Measurements from ENCODE around the gene PPP6R3. TPM values are rescaled to one million over a fixed set of nuclear protein-coding genes. Genes with fewer than 3 reads are reported as not detected.

Gene PPP6R3
- polyA plus RNA-seq, 1 donor from 2014 or later, result 111 TPM

DNA sequence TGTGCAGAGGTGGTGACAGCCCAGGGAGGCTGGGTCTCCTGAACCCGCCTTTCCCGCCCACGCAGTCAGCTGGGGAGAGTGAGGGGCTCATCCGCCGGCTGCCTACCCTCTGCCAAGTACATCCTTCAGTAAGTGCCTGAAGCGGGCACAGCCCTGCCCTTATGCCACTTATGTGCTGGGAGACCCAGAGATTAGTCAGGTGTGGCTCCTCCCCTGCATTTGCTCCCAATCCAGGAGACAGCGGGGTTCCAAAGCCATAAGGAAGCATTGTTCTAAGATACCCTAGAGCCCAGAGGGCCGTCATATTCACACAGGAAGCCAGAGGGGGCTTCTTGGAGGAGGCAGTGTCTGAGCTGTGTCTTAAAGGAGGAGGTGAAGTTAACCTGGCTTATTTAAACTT lies 5.8 kb upstream of the PPP6R3 start:
- Histone ChIP-seq H3K9me2 (ENCODE audit: insufficient read depth, low read length) (no peaks in the 10 kb centered on the region), H3K79me2 (replicated peaks; ENCODE audit: insufficient read depth, low read length) (no peaks in the 10 kb centered on the region), H3F3A (ENCODE audit: insufficient read depth, low read length, poor library complexity, severe bottlenecking) (no peaks in the 10 kb centered on the region), H3K36me3 (ENCODE audit: insufficient read depth, low read length) (no peaks in the 10 kb centered on the region), H4K20me1 (ENCODE audit: insufficient read depth) (no peaks in the 10 kb centered on the region), H3K9me3 (ENCODE audit: low read length) (no peaks in the 10 kb centered on the region), H3K9ac (ENCODE audit: low read length) (no peak overlapping the region), H3K27me3 (ENCODE audit: insufficient read depth, low read depth, low read length) (no peaks in the 10 kb centered on the region), H3K4me3 (ENCODE audit: low read length) (no peak overlapping the region), H2AFZ (ENCODE audit: low read depth, low read length) (no peak overlapping the region), H3K4me2 (ENCODE audit: low read length) (no peak overlapping the region), H3K27ac (ENCODE audit: low read length) (no peak overlapping the region)
- TF ChIP-seq, protein P1, sequence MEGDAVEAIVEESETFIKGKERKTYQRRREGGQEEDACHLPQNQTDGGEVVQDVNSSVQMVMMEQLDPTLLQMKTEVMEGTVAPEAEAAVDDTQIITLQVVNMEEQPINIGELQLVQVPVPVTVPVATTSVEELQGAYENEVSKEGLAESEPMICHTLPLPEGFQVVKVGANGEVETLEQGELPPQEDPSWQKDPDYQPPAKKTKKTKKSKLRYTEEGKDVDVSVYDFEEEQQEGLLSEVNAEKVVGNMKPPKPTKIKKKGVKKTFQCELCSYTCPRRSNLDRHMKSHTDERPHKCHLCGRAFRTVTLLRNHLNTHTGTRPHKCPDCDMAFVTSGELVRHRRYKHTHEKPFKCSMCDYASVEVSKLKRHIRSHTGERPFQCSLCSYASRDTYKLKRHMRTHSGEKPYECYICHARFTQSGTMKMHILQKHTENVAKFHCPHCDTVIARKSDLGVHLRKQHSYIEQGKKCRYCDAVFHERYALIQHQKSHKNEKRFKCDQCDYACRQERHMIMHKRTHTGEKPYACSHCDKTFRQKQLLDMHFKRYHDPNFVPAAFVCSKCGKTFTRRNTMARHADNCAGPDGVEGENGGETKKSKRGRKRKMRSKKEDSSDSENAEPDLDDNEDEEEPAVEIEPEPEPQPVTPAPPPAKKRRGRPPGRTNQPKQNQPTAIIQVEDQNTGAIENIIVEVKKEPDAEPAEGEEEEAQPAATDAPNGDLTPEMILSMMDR (IDR thresholded peaks at IDR 0.05; ENCODE audit: poor library complexity, severe bottlenecking), result no peak
- TF ChIP-seq RAD21 (conservative IDR thresholded peaks at IDR 0.05) (no peak), TAF1 (IDR thresholded peaks at IDR 0.05; ENCODE audit: low read depth) (no peak), POLR2AphosphoS5 (IDR thresholded peaks at IDR 0.05) (no peak), MXI1 (conservative IDR thresholded peaks at IDR 0.05; ENCODE audit: poor library complexity, severe bottlenecking) (no peak), EZH2 (IDR thresholded peaks at IDR 0.05; ENCODE audit: borderline replicate concordance, insufficient read depth, low read length, poor library complexity, severe bottlenecking) (no peak), EP300 (conservative IDR thresholded peaks at IDR 0.05; ENCODE audit: poor library complexity, severe bottlenecking) (no peak), SMC3 (conservative IDR thresholded peaks at IDR 0.05; ENCODE audit: poor library complexity) (no peak)
- TF ChIP-seq, protein P2, sequence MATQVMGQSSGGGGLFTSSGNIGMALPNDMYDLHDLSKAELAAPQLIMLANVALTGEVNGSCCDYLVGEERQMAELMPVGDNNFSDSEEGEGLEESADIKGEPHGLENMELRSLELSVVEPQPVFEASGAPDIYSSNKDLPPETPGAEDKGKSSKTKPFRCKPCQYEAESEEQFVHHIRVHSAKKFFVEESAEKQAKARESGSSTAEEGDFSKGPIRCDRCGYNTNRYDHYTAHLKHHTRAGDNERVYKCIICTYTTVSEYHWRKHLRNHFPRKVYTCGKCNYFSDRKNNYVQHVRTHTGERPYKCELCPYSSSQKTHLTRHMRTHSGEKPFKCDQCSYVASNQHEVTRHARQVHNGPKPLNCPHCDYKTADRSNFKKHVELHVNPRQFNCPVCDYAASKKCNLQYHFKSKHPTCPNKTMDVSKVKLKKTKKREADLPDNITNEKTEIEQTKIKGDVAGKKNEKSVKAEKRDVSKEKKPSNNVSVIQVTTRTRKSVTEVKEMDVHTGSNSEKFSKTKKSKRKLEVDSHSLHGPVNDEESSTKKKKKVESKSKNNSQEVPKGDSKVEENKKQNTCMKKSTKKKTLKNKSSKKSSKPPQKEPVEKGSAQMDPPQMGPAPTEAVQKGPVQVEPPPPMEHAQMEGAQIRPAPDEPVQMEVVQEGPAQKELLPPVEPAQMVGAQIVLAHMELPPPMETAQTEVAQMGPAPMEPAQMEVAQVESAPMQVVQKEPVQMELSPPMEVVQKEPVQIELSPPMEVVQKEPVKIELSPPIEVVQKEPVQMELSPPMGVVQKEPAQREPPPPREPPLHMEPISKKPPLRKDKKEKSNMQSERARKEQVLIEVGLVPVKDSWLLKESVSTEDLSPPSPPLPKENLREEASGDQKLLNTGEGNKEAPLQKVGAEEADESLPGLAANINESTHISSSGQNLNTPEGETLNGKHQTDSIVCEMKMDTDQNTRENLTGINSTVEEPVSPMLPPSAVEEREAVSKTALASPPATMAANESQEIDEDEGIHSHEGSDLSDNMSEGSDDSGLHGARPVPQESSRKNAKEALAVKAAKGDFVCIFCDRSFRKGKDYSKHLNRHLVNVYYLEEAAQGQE (IDR thresholded peaks at IDR 0.05; ENCODE audit: borderline replicate concordance), result no peak

DNA sequence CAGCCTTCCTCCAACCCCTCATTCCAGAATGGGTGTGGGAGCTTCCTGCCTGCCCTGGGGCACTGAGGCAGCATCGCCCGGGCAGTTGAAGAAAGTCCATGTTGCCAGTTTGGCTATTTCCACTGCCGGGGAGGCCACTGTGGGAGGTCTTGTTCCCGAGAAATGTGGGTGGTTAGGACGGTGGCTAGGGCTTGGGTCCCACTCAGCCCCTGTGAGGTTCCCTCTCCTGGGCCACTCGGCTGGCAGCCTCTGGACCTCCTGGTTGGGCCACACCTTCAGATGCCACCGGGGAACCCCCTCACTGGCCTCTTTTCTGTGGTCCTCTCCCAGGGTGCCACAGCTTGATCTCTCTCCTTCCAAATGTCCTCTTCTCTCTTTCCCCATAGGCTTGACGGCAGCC lies 5.1 kb upstream of the PPP6R3 start:
- Histone ChIP-seq H2AFZ (ENCODE audit: low read depth, low read length) (no peak overlapping the region), H3K36me3 (ENCODE audit: insufficient read depth, low read length) (no peaks in the 10 kb centered on the region), H3K4me3 (ENCODE audit: low read length) (no peak overlapping the region), H3K4me2 (ENCODE audit: low read length) (no peak overlapping the region), H4K20me1 (ENCODE audit: insufficient read depth) (no peaks in the 10 kb centered on the region), H3K9ac (ENCODE audit: low read length) (no peak overlapping the region), H3K27me3 (ENCODE audit: insufficient read depth, low read depth, low read length) (no peaks in the 10 kb centered on the region), H3F3A (ENCODE audit: insufficient read depth, low read length, poor library complexity, severe bottlenecking) (no peaks in the 10 kb centered on the region), H3K27ac (ENCODE audit: low read length) (no peak overlapping the region), H3K79me2 (replicated peaks; ENCODE audit: insufficient read depth, low read length) (no peaks in the 10 kb centered on the region), H3K9me2 (ENCODE audit: insufficient read depth, low read length) (no peaks in the 10 kb centered on the region), H3K9me3 (ENCODE audit: low read length) (no peaks in the 10 kb centered on the region)
- TF ChIP-seq SMC3 (conservative IDR thresholded peaks at IDR 0.05; ENCODE audit: poor library complexity) (no peak), TAF1 (IDR thresholded peaks at IDR 0.05; ENCODE audit: low read depth) (no peak), RAD21 (conservative IDR thresholded peaks at IDR 0.05) (no peak), MXI1 (conservative IDR thresholded peaks at IDR 0.05; ENCODE audit: poor library complexity, severe bottlenecking) (no peak), EZH2 (IDR thresholded peaks at IDR 0.05; ENCODE audit: borderline replicate concordance, insufficient read depth, low read length, poor library complexity, severe bottlenecking) (no peak)
- TF ChIP-seq, protein P1 (IDR thresholded peaks at IDR 0.05; ENCODE audit: poor library complexity, severe bottlenecking), result no peak
- TF ChIP-seq, protein P2 (IDR thresholded peaks at IDR 0.05; ENCODE audit: borderline replicate concordance), result no peak

All from neural cell (in vitro differentiated cells).